Measurements from ENCODE around the gene POU6F2.

Gene POU6F2

GRCh38 chr7:39509912-39510311 is 532.2 kb downstream of the POU6F2 start:
- no peaks in the 10 kb centered on the region; the same call in 1 of the 2 replicates for H3K9me3 ChIP-seq
- H4K20me1 ChIP-seq, result no peaks in the 10 kb centered on the region
- H3K27ac ChIP-seq, result 0 out of 2 replicates have a peak overlapping the region, but pooled peaks have one; percentile 18
- H3K36me3 ChIP-seq, result no peaks in the 10 kb centered on the region
- H3K4me1 ChIP-seq, result peaks cover 13% of the 10 kb centered on the region
- H3K4me3 ChIP-seq, result no peak overlapping the region
- H3K4me2 ChIP-seq, result peak overlapping the region; percentile 51
- no peaks in the 10 kb centered on the region for H3K27me3 ChIP-seq
- TF ChIP-seq Cebpa-rat (IDR thresholded peaks at IDR 0.05), result no peak
- H3K9ac ChIP-seq, result no peak overlapping the region

- Histone ChIP-seq H3K27ac (no peak overlapping the region), H3K27me3 (no peaks in the 10 kb centered on the region), H3K9me3 (no peaks in the 10 kb centered on the region; the same call in 1 of the 2 replicates), H3K4me1 (peaks cover 13% of the 10 kb centered on the region), H4K20me1 (no peaks in the 10 kb centered on the region), H3K36me3 (no peaks in the 10 kb centered on the region), H3K4me2 (no peak overlapping the region), H3K4me3 (no peak overlapping the region), H3K9ac (no peak overlapping the region)
- no peak for TF ChIP-seq Cebpa-rat (IDR thresholded peaks at IDR 0.05)
Observed at GRCh38 chr7:39510864-39511354, 533.2 kb downstream of the POU6F2 start.

- H3K4me1 ChIP-seq, result no peaks in the 10 kb centered on the region
- no peak overlapping the region for H3K4me2 ChIP-seq
- H3K9ac ChIP-seq, result no peak overlapping the region
- H4K20me1 ChIP-seq, result no peaks in the 10 kb centered on the region
- H3K27me3 ChIP-seq, result no peaks in the 10 kb centered on the region
- H3K27ac ChIP-seq, result no peak overlapping the region
- no peak for TF ChIP-seq Cebpa-rat (IDR thresholded peaks at IDR 0.05)
- no peaks in the 10 kb centered on the region for H3K36me3 ChIP-seq
- no peak overlapping the region for H3K4me3 ChIP-seq
- H3K9me3 ChIP-seq, result no peaks in the 10 kb centered on the region; the same call in 1 of the 2 replicates
Observed at GRCh38 chr7:39515534-39516228, 538.0 kb downstream of the POU6F2 start.

DNA sequence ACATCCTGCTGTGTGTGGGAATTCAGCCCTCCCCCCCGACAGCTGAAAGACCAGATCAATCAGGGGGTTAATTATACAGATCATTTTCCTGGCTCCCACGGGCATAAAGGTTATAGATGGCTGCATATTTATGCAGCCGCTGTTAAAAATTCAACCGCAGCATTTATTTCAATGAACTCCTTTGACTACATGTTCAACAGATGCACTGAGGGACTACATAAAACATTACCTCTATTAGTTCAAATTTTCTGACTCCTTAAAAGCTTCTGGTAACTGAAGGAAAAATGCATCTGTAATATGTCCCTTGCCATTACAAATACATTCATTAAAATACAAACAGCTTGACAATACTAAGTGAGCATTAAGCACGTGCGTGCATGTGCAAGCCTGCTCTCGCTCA is 538.8 kb downstream of the POU6F2 start:
- H4K20me1 ChIP-seq, result no peaks in the 10 kb centered on the region
- H3K27ac ChIP-seq, result no peak overlapping the region
- no peaks in the 10 kb centered on the region for H3K27me3 ChIP-seq
- H3K9ac ChIP-seq, result no peak overlapping the region
- H3K4me1 ChIP-seq, result no peaks in the 10 kb centered on the region
- H3K36me3 ChIP-seq, result no peaks in the 10 kb centered on the region
- no peak overlapping the region for H3K4me3 ChIP-seq
- no peaks in the 10 kb centered on the region; the same call in 1 of the 2 replicates for H3K9me3 ChIP-seq
- H3K4me2 ChIP-seq, result no peak overlapping the region
- no peak for TF ChIP-seq Cebpa-rat (IDR thresholded peaks at IDR 0.05)

GRCh38 chr7:39517240-39517639 is 539.5 kb downstream of the POU6F2 start:
- no peaks in the 10 kb centered on the region for H3K9me3 ChIP-seq
- no peaks in the 10 kb centered on the region for H4K20me1 ChIP-seq
- TF ChIP-seq Cebpa-rat (IDR thresholded peaks at IDR 0.05), result no peak
- H3K9ac ChIP-seq, result no peak overlapping the region
- no peak overlapping the region for H3K27ac ChIP-seq
- no peak overlapping the region for H3K4me3 ChIP-seq
- no peaks in the 10 kb centered on the region for H3K4me1 ChIP-seq
- H3K27me3 ChIP-seq, result no peaks in the 10 kb centered on the region
- H3K36me3 ChIP-seq, result no peaks in the 10 kb centered on the region
- no peak overlapping the region for H3K4me2 ChIP-seq
